CD1c-positive myeloid dendritic cell (primary cell): ENCODE data around the gene MS4A14.
"Not testable (repeated sequence)": the region's sequence is repeated elsewhere in the genome, so short reads cannot be mapped to it uniquely, and the experiment has no call there.

Experiments
- DNase-seq: peaks from one replicate; pipeline ENCODE4 v3.0.0-alpha.2; 2016; ENCODE audit errors: extremely low spot score

Gene MS4A14, protein sequence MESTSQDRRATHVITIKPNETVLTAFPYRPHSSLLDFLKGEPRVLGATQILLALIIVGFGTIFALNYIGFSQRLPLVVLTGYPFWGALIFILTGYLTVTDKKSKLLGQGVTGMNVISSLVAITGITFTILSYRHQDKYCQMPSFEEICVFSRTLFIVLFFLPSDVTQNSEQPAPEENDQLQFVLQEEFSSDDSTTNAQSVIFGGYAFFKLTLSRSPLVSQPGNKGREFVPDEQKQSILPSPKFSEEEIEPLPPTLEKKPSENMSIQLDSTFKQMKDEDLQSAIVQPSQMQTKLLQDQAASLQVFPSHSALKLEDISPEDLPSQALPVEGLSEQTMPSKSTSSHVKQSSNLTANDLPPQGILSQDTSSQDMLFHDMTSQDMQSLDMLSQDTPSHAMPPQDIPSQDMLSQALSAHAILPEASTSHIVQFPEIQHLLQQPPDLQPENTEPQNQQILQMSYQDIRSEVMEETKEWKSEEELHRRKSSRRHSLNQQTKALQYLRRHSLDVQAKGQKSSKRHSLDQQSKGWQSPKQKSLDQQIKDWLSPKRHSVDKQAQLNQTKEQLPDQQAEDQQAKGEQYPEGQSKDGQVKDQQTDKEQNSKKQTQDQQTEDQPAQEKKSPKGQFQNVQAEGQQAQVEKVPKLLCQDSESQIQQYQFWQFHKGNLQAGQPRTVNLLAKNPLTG

DNA sequence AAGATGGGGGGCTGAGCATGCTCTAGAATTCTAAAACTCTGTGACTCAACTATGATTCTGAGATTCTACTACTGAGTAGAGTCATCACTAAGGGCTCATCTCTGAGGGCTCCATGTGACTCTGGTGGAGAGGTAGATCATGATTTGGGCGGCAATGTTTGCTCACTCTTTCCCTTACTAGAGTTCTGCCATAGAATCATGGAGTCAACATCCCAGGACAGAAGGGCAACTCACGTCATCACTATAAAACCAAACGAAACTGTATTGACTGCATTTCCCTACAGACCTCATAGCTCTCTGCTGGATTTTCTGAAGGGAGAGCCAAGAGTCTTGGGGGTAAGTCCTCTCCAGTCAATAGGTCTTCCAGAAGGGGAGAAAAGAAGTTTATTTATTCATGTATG lies at the start of gene MS4A14:
Gene MS4A14 (plus strand): TSS at position 78 of the 400 bp plus-strand sequence. CDS start 120 bp downstream, at position 198.
- peak; percentile 58 for DNase-seq

DNA sequence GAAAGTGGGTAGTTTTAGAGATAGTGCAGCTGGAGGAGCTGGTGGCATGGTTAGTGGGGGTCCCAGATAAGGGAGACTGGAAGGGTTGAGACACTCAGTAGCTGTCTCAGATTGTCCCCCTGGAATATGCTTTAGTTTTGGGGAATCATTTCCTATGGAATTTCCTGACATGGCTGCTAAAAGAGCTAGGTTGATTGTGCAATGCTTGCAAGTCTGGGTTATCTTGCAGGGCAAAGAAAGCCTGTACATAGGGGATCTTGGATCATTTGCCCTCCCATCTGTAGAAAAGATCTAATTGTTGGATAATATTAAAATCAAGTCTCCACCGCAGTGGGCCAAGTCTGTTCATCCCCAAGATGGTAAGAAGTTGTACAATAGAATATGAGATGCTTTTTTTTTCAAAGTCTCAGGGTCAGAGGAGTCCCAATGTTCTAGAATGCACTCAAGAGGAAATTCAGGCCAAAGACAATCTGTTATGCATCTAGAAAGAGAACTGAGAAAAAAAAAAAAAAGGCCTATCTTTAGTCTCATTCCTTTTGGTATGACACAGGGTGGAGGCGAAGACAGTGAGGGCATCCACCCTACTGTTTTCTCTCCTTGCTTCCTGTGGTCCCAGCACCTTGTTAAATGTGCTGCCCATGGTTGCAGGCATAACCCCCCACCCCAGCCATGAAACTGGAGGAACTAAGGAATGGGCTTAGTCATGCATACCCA lies 49.0 kb upstream of the MS4A14 start:
- peak; percentile 19 for DNase-seq

DNA sequence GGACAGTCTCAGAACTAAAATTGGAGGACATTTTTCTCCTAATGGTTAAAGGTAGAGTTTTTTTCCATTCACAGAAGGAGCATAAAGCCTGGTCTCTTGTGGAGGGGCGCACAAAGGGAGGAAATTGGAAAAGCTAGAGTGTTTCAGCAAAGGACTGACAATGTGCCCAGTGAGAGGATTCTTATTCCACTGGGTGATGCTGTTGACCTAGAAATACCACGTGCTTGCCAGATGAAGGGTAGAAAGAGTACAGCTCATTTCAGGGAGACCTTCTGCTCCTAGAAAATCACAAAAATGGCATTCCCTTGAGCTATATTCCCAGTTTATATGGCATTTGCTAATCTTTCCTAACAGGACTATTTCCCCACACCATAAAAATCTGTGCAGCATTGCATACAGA lies 48.1 kb upstream of the MS4A14 start:
- no peak for DNase-seq

DNA sequence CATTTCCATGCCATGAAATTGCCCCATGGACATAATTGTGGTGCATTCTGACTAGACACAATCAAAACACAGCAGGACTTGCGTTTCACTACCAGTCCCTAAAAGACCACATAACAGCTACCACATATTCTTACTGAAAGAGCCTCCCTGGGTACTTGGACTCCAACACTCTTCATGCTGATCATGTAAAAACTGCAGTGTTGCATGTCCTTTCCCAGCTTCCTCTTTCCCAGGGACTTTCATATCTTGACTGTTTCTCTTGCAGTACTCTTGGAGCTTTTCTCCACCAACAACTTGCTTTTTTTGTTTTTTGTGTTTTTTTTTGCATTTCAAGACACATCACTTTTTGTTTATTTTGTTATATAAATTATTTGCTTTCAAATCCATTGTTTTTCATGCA lies 46.3 kb upstream of the MS4A14 start:
- peak; percentile 48 for DNase-seq

DNA sequence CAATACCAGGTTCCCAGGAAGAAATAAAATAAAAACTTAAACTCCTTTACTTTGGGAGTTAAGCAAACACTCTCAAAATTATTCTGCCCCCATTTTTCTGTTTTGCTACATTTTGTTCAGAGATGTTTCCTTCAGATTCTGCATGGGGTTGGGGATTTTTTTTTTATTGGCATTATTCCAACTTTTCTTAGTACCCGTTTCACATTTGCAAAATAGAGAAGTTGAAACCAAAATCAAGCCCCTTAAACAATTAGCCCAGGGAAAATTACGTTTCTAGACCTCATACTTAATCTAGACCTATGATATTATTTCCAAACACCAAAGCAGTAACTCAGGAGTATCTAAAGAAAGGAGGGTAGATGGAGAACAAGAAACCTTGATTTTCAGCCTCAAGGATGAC lies 38.5 kb upstream of the MS4A14 start:
- peak; percentile 47 for DNase-seq

DNA sequence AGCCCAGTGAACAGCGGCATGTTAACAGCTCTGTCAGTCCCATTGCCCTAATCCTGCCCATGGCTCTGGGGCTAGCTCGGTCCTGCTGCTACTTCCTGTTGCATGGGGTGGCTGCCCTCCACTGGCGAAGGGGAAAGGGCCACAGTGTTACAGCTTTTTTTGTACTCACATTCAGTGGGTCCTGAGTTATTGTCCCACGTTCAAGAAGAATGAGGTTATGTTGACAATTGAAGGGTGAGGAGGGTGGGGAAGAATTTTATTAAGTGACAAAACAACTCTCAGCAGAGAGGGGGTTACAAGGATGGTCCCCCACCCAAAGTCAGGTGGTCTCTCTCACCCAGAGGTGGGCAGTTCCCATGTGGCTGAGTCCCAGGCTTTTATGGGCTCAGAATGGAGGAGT lies 35.6 kb upstream of the MS4A14 start:
- DNase-seq = no peak

DNA sequence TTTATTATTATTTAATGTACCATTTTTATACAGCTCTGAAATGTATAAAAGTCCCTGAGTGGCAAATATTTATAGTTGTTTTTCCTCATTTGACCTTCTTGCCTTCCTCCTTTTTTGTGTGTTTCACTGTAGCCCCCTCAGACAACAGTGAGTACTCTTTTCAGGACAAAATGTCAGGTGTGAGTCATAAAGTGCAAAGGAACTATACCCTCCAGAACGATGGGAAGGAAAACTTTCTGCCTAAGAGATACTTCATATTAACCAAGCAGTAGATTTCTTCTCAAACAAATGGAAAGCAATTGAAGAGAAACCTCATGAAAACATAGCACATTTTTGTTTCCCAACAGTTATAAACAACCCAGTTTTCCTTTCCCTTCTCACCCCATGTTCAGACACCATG lies 34.0 kb upstream of the MS4A14 start:
- peak; percentile 25 for DNase-seq

DNA sequence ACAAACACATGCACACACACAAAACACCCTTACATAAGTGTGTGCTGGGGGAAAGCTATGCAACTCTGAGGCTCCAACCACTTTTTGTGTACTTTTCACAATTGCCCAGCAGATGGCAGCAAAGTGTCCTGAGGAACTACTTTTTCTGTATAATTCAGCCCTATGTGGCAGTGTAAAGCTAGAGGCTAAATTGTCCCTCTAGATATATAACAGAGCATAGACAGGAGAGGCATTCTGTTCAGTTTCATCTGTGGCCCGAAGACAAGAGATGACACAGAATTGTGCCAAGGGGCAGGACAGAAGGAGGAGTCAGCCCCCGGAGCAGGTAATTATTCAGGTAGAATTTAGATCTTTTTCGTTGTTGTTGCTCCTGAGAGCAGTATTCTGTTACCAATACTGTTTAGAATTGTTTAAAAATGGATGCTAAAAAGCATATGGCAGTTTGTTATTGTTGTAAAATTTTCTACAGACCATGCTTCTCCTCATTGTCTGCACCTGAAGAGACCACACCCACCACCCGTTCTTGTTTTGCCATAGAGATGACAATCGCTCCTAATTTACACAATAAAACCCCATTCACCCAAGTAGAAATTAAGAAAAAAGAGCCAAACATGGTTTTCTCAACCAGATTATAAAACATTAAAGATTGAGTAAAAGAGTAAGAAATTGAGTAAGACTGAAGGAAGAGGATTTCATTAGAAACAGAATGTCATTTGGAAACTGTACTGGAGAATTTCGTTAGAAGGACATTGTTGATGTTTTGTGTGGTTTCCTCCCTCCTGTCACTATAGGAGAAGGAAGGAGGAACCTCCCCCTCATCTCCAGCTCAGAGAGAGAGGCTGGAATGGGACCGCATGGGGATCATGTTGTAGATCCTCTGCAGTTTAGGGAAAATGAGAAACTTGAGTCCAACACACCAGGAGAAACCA lies 32.5 kb upstream of the MS4A14 start:
- DNase-seq = peak; percentile 91

DNA sequence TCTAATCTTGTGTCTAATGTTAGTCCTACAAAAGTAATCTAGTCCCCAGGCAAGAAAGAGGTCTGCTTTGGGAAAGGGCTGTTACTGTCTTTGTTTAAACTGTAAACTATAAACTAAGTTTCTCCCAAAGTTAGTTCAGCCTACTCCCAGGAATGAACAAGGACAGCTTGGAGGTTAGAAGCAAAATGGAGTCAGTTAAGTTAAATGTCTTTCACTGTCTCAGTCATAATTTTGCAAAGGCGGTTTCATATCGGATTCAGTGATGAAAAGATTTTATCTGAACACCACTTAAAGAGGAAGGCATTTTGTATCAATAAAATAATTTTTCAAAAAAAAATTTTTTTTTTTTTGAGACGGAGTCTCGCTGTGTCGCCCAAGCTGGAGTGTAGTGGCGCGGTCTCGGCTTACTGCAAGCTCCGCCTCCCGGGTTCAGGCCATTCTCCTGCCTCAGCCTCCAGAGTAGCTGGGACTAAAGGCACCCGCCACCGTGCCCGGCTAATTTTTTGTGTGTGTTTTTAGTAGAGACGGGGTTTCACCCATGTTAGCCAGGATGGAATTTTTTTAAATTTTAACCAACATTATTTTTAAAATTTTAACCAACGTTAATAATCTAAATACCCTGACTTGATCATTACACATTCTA lies 29.9 kb upstream of the MS4A14 start:
- not testable (repeated sequence) for DNase-seq

DNA sequence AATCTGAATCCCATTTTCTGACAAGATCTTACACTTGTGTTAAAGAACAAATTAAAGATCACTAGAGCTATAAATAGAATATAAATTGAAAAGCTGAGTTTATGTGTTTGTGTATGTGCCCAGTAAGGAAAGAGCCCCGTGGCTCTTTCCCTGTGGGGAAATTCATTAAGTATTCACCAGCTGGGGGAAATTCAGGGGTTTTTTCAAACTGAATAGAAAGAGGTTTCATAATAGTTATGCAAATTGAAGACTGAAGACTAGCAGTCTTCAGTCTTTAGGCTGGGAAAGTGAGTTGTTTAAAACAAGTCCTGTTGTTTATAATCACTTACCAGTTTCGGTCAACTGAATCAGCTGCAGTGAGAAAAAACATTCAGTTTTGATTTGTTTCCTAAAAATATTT lies 29.2 kb upstream of the MS4A14 start:
- DNase-seq = peak; percentile 56

DNA sequence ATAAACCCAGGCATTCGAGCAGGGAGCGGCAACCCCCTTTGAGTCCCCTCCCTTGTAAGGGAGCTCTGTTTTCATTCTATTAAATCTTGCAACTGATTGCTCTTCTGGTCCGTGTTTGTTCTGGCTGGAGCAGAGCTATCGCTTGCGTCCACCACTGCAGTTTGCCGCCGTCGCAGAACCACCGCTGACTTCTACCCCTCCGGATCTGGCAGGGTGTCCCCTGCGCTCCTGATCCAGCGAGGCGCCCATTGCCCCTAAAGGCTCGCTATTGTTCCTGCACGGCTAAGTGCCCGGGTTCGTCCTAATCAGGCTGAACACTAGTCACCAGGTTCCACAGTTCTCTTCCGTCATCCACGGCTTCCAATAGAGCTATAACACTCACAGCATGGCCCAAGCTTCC lies 28.4 kb upstream of the MS4A14 start:
- DNase-seq = no peak

DNA sequence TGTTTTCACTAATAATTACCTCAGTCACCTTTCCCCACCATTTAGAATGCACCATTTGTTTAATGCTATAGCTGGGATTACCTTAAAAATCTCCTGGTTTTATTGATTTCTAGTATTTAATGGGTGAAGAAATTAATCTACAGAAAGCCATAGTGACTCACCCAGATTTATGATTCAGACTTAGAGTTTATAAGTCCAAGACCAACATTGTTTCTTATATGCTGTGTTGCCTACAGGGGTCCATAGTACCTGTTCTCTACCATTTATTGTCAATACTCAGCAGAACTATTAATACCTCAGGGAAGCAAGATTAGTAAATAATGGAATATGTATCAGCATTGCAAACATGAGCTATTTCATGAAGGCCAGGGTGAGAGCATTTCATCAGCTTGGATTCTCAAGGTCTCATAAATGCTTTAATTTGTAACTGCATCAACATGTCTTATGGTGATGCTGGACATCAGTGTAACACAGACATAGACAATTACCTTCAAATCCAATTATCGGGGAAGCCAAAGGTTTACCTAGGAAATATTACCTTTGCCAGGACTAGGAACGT lies 25.9 kb upstream of the MS4A14 start:
- no peak for DNase-seq

DNA sequence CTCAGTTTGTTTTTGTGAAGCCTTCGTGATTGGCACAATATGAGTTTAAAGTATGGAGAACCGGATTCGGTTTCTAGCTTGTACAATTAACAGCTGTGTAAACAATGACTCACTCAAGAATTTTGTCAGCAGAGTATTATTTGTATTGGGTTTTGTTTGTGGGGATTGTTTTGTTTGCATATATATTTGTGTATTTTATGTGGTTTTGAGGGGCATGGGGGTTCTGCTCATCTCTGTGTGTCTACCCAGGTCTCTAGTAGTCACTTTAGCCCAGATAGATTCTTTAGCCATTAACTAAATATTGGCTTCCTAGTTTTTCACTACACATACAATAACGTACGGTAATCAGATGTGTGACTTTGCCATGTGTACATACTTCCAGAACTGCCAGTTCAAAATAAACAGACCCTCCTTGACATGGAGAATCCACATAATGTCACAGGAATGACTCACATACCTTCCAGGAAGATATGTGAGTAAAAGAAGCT lies 25.4 kb upstream of the MS4A14 start:
- DNase-seq = no peak

DNA sequence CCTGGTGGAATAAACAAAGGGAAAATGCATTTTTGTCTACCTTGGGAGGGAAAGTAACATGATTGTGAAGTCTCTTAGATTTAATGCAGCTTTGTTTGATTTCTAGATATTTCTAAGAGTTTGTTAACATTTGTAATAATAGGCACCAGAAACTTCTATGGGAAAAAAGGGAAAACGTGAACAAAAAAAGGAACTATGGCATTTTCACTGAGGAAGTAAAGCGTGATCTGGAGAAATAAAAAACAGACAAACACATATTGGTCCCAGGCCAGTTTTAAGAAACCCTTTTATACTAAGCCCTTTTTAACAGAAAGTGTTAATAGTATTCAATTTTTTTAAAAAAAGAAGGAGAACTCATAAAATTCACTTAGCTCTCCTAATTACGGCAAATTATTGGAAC lies 24.9 kb upstream of the MS4A14 start:
- DNase-seq = peak; percentile 57

DNA sequence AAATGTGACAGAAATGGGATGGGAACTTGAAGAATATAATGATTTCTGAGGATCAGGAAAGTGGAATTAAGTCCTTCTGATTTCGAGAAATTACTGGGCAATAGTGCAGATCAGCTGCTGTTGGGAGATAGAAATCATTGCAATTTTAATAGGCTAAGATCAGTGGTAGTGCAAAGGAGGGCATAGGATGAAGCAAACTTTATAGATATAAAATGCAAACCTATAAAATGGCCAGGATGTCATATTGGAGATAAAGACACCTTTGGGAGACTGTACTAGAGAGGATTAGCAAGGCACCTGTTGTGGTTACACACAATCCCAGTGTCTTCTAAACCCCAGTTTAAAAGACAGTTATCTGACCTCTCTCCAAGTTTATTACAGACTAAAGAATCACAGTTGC lies 24.4 kb upstream of the MS4A14 start:
- no peak for DNase-seq

DNA sequence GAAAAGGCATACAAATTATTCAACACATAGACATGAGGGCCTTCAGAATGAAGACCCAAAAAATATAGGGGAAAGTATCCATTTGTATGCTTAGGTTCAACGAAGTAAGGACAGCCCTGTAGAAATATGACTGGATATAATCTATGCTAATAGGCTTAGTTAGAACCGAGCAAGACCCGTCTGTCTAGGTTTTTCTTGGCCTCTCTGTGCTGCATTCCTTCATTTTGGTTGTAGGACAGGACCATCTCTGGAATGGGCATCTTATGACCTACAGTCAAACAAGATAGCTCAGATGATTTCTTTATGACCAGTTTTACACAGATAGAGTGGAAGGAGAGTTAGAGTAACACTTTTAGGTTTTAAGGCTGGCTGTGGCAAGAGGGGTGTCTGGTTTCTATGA lies 23.5 kb upstream of the MS4A14 start:
- no peak for DNase-seq

DNA sequence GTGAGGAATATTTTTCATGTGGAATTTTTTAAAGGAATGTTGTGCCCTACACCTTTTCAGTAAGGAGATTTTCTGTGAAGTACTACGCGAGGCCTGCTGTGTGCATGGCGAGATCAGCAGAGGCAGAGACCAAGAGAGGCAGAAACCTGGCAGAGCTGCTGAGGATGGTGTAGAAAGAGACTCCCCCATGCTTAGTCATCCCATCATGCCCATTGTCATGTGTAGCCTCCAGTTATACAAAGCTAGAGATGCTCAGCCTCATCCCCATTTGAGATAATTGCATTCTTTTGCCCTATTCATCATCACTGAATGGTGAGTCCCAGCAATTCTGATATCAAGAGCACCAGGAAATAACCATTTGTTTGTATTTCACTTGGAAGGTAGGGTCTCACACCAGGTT lies 20.9 kb upstream of the MS4A14 start:
- DNase-seq = no peak

DNA sequence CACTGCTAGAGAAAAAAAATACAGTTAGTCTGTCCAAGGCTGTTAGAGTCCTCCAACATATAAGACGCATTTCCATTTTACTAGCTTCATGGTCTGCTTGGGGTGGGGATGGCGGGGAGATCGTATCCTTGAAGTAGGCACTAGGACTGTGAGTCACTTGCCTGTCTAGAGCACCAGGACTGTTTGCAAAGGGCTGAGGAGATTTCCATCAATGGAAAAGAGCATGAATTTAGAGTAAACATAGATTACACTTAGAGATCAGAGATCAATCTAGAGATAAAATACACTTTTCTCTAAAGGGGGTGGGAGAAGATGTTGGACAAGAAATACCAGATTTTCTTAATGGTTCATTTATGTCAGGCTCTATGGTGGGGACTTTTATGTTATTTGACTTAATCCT lies 19.7 kb upstream of the MS4A14 start:
- DNase-seq = no peak

DNA sequence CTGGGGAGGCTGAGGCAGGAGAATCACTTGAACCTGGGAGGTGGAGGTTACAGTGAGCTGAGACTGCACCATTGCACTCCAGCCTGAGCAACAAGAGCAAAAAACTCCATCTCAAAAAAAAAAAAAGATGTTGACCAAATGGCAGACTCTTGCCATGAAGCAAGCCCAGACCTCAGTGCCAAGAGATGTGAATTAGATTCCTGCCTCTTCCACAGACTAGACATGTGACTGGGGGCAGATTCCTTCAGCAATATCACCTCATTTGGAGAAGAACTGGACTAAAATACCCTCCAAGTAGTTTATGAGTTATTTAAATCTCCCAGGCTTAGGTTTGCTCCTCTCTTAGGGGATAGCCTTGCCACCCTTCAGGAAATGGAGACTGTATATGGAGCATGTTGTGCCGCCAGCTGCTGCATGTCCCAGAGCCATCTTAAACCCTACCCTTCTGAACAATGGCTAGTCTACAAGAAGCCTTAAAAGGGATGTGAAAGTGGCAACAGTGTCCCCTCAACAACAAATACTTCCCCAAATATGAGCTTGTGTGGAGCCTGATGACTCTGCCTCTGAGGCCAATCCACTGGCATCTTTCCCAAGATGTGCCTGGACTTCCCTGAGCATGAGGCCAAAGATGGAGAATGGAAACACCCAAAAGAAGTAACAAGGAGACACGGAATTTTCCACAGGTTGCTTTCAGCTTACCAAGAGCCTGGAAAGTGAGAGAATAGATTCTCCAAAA lies 18.7 kb upstream of the MS4A14 start:
- DNase-seq = peak; percentile 94

DNA sequence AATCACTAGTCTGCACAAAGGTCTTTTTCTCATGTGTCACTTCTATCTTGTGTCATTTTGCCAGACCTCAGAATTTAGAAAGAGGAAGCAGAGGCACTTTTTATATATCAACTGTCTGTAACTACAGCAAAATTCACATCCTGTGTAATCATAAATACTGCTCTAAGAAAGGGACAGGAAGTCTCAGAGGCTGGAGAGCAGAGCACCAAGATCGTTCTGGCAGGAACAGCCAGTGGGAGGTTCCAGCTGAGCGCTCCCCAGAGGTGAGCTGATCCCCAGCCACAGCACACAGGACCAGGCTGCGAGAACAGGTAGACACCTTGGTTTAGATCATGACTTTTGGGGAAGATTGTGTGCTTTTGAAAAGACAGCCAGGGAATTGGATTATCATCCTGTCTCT lies 17.9 kb upstream of the MS4A14 start, which contains the start of gene MS4A7:
Gene MS4A7 (plus strand): TSS at position 179 of the 400 bp plus-strand sequence. CDS start 4,610 bp downstream, outside the sequence.
- peak; percentile 89 for DNase-seq
